ENCODE data around the gene NBEAL2.

Gene NBEAL2

GRCh38 chr3:46978985-46979944 is at the start of gene NBEAL2:
Gene NBEAL2 (plus strand): TSS chr3:46979666. CDS start chr3:46979862, 196 bp downstream.
- peak; percentile 90 for FAIRE-seq
- peak; percentile 87 for DNase-seq (ENCODE audit: extremely low spot score, insufficient read length, low read depth)

- FAIRE-seq, result peak; percentile 42
- DNase-seq (ENCODE audit: extremely low spot score, insufficient read length, low read depth), result no peak
Observed at GRCh38 chr3:46930166-46930944, 49.1 kb upstream of the NBEAL2 start.

GRCh38 chr3:46930945-46931403 is 48.5 kb upstream of the NBEAL2 start:
- DNase-seq (ENCODE audit: extremely low spot score, insufficient read length, low read depth), result no peak
- no peak for FAIRE-seq

DNA sequence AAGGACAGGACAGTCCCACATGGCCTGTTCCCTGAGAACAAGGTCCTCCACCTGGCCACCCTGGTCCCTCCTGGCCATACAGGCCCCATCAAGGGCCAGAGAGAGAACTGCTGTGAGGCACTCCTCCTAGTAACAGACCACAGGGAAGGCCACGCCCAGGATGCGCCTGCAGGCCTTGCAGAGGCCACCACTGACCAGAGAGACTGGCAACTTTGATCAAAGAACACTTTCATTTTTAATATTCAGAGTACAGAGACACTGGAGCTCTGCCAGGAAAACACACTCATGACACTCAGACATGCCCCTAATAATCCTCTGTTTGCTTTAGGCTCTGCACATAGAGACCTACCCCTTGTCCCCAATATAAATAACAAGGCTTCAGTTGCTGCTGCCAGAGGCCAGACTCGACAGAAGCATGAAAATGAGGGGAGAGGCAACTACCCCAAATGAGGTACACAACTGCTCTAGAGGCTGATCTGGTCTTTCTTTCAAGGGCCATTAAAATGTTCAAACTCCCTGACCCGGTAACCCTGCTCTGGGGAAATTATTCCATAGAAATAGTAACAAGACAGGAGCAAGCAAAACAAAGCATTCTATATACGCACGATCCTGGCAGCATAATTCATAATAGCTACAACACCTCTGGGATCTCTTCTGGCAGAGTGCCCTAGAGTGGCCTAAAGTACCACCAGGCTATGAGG is 47.7 kb upstream of the NBEAL2 start:
- DNase-seq (ENCODE audit: extremely low spot score, insufficient read length, low read depth), result no peak

GRCh38 chr3:46932455-46933225 is 46.8 kb upstream of the NBEAL2 start:
- FAIRE-seq, result no peak
- no peak for DNase-seq (ENCODE audit: extremely low spot score, insufficient read length, low read depth)

More for the DNA sequence above, 47.7 kb upstream of the NBEAL2 start:
- FAIRE-seq, result peak; percentile 83

GRCh38 chr3:46933261-46933660 is 46.2 kb upstream of the NBEAL2 start:
- FAIRE-seq (no peak), DNase-seq (ENCODE audit: extremely low spot score, insufficient read length, low read depth) (no peak)

DNA sequence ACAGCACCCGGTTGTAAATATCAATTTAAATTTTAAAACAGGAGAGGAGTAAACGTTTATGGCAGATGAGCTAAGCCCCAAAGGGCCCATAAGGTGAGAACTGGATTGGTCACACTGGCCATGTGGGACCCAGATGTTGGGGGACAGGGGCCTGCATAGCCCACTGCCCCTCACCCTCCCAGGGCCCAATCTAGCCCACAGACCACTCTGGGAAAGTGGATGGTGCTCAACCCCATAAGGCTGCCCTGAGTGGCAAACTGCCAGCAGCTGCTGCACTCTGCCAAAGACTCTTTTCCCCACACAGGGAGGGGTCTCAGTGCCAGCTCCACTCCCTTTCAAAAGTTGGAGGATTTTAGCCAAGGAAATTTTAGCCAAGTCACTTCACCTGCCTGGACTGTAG is 45.4 kb upstream of the NBEAL2 start:
- no peak for DNase-seq (ENCODE audit: extremely low spot score, insufficient read length, low read depth)
- FAIRE-seq, result no peak

DNA sequence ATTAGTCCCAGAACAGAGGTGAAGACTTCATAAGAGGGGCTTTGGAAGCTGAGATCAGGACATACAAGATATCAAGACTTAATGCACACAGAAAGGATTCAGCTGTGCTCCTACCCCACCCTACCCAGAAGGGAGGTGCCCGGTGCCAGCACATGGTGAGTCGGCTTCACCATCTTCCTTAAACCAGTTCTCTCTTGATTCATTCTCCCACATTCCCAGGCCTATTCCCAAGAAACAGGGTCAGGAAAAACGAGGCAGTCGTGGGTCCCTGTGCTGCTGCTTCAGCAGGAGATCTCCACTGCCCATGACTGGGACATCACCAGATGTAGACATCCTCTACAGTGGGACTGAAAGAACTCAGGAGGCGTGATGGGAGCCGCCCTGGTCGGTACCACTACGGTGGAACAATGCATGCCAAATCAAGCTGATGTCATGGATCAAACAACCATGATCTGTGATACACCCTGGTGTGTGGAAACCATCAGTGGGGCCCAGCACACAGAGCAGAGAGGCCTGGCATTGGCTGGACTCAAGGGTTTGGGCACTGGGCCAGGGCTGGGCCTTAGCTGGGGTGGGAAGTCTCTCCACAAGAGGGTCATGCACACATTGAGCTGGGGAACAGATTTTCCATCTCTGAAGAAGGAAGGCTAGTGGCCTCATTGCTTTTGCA is 44.8 kb upstream of the NBEAL2 start:
- DNase-seq (ENCODE audit: extremely low spot score, insufficient read length, low read depth) (no peak), FAIRE-seq (no peak)

DNA sequence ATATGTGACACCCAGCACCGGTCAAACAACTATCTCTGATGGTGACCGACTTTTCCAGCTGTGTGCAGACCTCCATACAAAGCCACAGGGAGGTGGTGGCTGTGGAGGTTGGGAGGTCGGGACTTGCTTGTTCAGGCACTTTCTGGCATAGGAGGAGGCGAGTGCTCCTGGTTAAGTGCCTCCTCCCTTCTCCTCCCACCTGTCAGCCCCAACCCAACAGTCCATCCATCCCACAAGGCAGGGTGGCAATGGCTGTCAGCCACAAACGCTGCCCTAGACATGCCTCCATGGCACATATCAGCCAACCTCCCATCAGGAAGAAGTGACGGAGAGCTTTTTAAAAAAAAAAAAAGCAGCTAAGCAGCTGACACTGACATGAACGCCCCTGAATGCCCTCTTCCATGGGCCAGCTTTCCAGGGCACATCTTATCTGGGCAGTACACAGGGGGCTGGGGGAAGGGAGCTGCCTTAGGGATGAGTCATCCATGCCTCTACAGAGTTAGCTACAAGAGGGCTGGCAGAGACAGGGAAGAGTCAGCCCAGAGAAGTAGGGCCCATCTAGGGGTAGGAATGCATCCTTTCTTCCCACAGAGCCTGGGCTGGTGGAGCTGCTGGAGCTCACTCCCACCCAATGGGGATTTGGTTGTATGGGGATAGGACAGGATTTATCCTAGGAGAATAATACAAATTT is 44.2 kb upstream of the NBEAL2 start:
- FAIRE-seq (no peak), DNase-seq (ENCODE audit: extremely low spot score, insufficient read length, low read depth) (no peak)

- FAIRE-seq (no peak), DNase-seq (ENCODE audit: extremely low spot score, insufficient read length, low read depth) (no peak)
Observed at GRCh38 chr3:46935989-46936558, 43.4 kb upstream of the NBEAL2 start.

- FAIRE-seq (no peak), DNase-seq (ENCODE audit: extremely low spot score, insufficient read length, low read depth) (no peak)
Observed at GRCh38 chr3:46936733-46937250, 42.7 kb upstream of the NBEAL2 start.

DNA sequence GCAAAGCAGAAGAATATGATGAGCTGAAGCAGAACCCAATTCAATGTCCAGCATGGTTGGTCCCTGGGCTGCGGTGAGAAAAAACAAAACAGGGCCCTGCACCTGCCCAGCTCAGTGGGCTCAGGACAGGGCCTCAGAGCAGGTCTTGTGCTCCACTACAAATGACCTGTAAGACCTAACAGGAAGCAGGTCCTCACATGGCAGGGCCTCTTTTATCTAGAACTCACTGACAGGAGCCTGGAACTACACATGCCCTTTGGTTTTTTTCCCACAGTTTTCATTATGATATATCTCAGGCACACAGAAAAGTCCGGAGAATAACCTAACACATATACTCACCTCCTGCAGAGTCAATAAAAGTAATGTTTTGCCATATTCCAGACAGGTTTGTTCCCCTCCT is 41.3 kb upstream of the NBEAL2 start:
- FAIRE-seq (no peak), DNase-seq (ENCODE audit: extremely low spot score, insufficient read length, low read depth) (no peak)

- DNase-seq (ENCODE audit: extremely low spot score, insufficient read length, low read depth) (no peak), FAIRE-seq (no peak)
Observed at GRCh38 chr3:46939578-46940445, 39.7 kb upstream of the NBEAL2 start.

DNA sequence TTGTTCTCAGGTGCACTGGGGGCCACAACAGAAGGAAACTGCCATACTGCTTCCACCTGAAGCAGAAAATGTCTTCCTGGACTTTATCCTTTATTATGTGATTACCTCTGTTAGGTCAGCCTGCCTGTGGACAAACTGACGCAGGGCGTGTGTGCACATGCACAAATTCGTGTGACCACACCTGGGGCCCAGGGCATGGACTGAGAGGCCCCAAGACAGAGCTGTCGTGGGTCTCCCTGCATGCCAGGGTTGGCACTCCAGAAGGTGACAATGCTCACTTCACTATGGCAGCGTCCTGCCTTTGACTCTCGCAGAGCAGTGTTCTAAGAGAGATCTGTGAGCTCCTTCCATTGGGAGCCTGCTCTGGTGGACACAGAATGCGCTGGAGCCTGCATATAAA is 37.4 kb upstream of the NBEAL2 start:
- DNase-seq (ENCODE audit: extremely low spot score, insufficient read length, low read depth) (no peak), FAIRE-seq (no peak)

DNA sequence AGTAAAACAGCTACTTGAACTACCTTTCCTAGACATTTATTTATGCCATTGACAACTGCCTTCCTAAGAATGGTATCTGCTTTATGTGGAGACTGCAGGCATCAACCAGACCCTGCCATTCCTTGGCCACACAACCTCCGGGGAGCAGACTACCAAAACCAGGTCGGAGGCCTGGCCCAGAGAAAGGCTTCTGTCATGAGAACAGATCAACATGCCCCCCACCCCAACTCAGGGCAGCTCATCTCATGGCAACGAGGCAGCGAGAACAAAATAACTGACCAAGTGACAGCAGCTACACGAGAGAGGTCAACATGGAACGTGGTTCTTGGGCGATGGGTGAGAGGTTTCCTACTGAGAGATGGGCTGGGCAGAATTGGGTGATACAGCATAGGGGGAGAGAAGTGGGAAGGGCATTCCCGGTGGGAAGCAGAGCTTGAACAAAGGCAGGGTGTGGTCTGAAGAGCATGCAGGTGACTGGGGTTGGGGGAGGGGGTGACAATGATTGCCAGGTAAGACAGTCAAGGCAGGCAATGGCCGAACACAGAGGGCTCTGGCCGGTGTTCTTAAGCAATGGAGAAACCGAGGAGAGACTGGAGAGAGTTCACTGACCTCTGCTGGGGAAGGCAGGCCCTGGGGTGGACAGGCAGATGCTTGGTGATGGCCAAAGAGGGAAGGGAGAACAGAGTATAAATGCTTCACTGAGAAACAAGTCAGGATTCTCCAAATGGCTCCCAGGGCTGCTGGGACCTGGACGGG is 36.8 kb upstream of the NBEAL2 start:
- DNase-seq (ENCODE audit: extremely low spot score, insufficient read length, low read depth) (no peak), FAIRE-seq (no peak)

Data from GM18507 (cell line).